ENCODE data around the gene DLG2. TPM values are rescaled to one million over a fixed set of nuclear protein-coding genes. Genes with fewer than 3 reads are reported as not detected.

Gene DLG2
- total and polyA plus RNA-seq, 9 of the 15 experiments (the other 6 are each of a cell fraction or from before 2014, with no cell fraction given): 0.52 to 1.6 (median 0.95) TPM

DNA sequence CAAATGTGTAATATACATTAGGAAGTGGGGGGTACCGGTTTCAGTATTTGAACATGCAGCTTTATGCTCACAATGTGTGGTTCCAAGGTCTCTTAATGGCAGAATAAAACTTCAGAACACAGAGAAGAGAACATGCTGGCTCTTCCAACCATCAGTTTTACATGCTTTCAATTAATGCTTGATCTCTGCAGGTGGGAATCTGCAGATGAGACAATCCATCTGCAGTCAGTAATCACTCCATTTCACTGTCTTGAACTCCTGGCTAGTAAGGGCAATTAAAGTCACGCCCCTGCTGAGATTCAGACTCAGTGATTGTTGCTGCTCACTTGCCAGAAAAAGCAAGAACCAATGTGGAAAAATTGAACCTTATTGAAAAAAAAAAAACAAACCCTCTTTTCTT lies 945.7 kb downstream of the DLG2 start:
- POLR2A ChIA-PET: no interaction called here
- WGBS (ENCODE audit: insufficient coverage, low coverage, missing lambda C conversion rate): 0% methylated on average over 2 of the region's 2 CpGs
- no peak overlapping the region for H3K27ac ChIP-seq (ENCODE audit: extremely low read depth, low read depth, low read length)

More for the DNA sequence above, 945.7 kb downstream of the DLG2 start:
- DNase-seq (ENCODE audit: extremely low read depth in 1 of 4, low spot score in 3 of 4): no peak
- ATAC-seq: no peak
- Histone ChIP-seq H3K9ac (ENCODE audit: insufficient read depth in 1 of 2, low read depth in 2 of 2, low read length in 2 of 2) (no peak overlapping the region), H3K36me3 (ENCODE audit: control insufficient read depth, insufficient read depth, low read length) (no peaks in the 10 kb centered on the region), H3K4me3 (no peak overlapping the region), H4K20me1 (replicated peaks; ENCODE audit: control insufficient read depth, insufficient read depth, low read length) (no peaks in the 10 kb centered on the region), H3K27me3 (ENCODE audit: control insufficient read depth in 2 of 2, insufficient read depth in 2 of 2, low read length in 2 of 2) (no peaks in the 10 kb centered on the region), H3K4me1 (replicated peaks in 1 of 2; ENCODE audit: control insufficient read depth in 2 of 2, insufficient read depth in 2 of 2, low read length in 2 of 2) (no peaks in the 10 kb centered on the region), H3K9me1 (ENCODE audit: control insufficient read depth, insufficient read depth, low read length) (no peaks in the 10 kb centered on the region), H3K9me3 (replicated peaks; ENCODE audit: control insufficient read depth, insufficient read depth, low read depth, low read length) (no peaks in the 10 kb centered on the region; the same call in 1 of the 2 replicates), H3K79me2 (ENCODE audit: control insufficient read depth, insufficient read depth, low read length) (no peaks in the 10 kb centered on the region), H3K4me2 (ENCODE audit: insufficient read depth, low read length) (no peak overlapping the region), H2AFZ (ENCODE audit: low read depth, low read length) (no peak overlapping the region)
- no peak for FAIRE-seq
- in situ Hi-C loops (cut with MboI) (no loop called here), intact Hi-C loops (cut with micrococcal nuclease) (no loop called here)
- BruUV-seq (replicated peaks): no TSS peak
- TF ChIP-seq, protein P1, sequence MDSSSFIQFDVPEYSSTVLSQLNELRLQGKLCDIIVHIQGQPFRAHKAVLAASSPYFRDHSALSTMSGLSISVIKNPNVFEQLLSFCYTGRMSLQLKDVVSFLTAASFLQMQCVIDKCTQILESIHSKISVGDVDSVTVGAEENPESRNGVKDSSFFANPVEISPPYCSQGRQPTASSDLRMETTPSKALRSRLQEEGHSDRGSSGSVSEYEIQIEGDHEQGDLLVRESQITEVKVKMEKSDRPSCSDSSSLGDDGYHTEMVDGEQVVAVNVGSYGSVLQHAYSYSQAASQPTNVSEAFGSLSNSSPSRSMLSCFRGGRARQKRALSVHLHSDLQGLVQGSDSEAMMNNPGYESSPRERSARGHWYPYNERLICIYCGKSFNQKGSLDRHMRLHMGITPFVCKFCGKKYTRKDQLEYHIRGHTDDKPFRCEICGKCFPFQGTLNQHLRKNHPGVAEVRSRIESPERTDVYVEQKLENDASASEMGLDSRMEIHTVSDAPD (CRISPR knock-in tag; IDR thresholded peaks at IDR 0.05): no peak
- no peak for TF ChIP-seq MAFG (tag; conservative IDR thresholded peaks at IDR 0.05)
- no peak for TF ChIP-seq KHSRP (IDR thresholded peaks at IDR 0.05)
- no peak for TF ChIP-seq ZC3H11A (IDR thresholded peaks at IDR 0.05; ENCODE audit: low read depth, low read length)
- TF ChIP-seq ZNF282 (CRISPR knock-in tag; IDR thresholded peaks at IDR 0.05): no peak
- TF ChIP-seq, protein P2, sequence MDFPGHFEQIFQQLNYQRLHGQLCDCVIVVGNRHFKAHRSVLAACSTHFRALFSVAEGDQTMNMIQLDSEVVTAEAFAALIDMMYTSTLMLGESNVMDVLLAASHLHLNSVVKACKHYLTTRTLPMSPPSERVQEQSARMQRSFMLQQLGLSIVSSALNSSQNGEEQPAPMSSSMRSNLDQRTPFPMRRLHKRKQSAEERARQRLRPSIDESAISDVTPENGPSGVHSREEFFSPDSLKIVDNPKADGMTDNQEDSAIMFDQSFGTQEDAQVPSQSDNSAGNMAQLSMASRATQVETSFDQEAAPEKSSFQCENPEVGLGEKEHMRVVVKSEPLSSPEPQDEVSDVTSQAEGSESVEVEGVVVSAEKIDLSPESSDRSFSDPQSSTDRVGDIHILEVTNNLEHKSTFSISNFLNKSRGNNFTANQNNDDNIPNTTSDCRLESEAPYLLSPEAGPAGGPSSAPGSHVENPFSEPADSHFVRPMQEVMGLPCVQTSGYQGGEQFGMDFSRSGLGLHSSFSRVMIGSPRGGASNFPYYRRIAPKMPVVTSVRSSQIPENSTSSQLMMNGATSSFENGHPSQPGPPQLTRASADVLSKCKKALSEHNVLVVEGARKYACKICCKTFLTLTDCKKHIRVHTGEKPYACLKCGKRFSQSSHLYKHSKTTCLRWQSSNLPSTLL (IDR thresholded peaks at IDR 0.05): no peak
- TF ChIP-seq PHB (CRISPR knock-in tag; IDR thresholded peaks at IDR 0.05): no peak
- TF ChIP-seq ZNF76 (CRISPR knock-in tag; IDR thresholded peaks at IDR 0.05; ENCODE audit: borderline replicate concordance): no peak
- no peak for TF ChIP-seq SMAD1 (IDR thresholded peaks at IDR 0.05; ENCODE audit: low read depth, low read length, partially characterized antibody)
- no peak for TF ChIP-seq CBX2 (IDR thresholded peaks at IDR 0.05; ENCODE audit: insufficient read depth, low read length, poor library complexity, severe bottlenecking)
- CTCF ChIA-PET (ENCODE audit: low intra/inter-chr PET ratio): no interaction called here

Measured in K562 (cell line).